ENCODE results near the gene RNF112. TPM values are rescaled to one million over a fixed set of nuclear protein-coding genes. Genes with fewer than 3 reads are reported as not detected.

The RNF112 gene
- total and polyA plus RNA-seq, 2 of the 8 experiments (the other 6 are each of a cell fraction or from before 2014, with no cell fraction given), result 1.1 to 2.2 TPM

GRCh38 chr17:19368229-19368628, 42.8 kb upstream of the RNF112 start:
- no peak overlapping the region for H3K18ac ChIP-seq (ENCODE audit: extremely low read depth, low read length)
- ChIA-PET POLR2A (ENCODE audit: partially characterized antibody) (interaction anchor here (1.2 kb wide), 1 partner anchor 18 kb away, joined by 3 read pairs; no protein-coding TSS in a partner anchor), CTCF (ENCODE audit: partially characterized antibody) (no interaction called here)
- no peak overlapping the region for H3K23ac ChIP-seq (ENCODE audit: insufficient read length)
- no peaks in the 10 kb centered on the region for H3K79me2 ChIP-seq (ENCODE audit: control insufficient read depth in 1 of 2, insufficient read depth in 2 of 2, low read length in 2 of 2)
- H3K36me3 ChIP-seq (ENCODE audit: control insufficient read depth in 2 of 4, insufficient read depth in 4 of 4, low read length in 3 of 4), result no peaks in the 10 kb centered on the region
- 84% methylated on average over 4 of the region's 4 CpGs; no CpG with 5 or more reads in 1 of the 2 experiments for WGBS, 2 experiments (ENCODE audit: extremely low coverage in 1 of 2, insufficient coverage in 1 of 2, insufficient read length in 1 of 2, insufficient replicate concordance in 2 of 2, low coverage in 1 of 2, low lambda C conversion rate in 2 of 2, missing lambda C conversion rate in 1 of 2)
- H4K8ac ChIP-seq (ENCODE audit: extremely low read depth, insufficient read depth, low read length), result no peak overlapping the region
- no peak overlapping the region for H3K4me3 ChIP-seq (ENCODE audit: extremely low read depth in 1 of 4, insufficient read depth in 2 of 4, low read depth in 3 of 4, low read length in 4 of 4)
- no peak overlapping the region for H2BK20ac ChIP-seq (ENCODE audit: low read length)
- no peak for DNase-seq (ENCODE audit: low read depth in 1 of 2, low spot score in 2 of 2)
- no peak overlapping the region for H4K5ac ChIP-seq (ENCODE audit: insufficient read length, low read depth, low read length)
- no peaks in the 10 kb centered on the region for H3K9me3 ChIP-seq (ENCODE audit: insufficient read depth in 2 of 2, low read depth in 1 of 2, low read length in 1 of 2)
- H4K91ac ChIP-seq (replicated peaks; ENCODE audit: insufficient read length, low read length), result no peak overlapping the region
- no peak overlapping the region for H3K27ac ChIP-seq (ENCODE audit: low read depth, low read length)
- H3K9ac ChIP-seq (replicated peaks in 1 of 4; ENCODE audit: extremely low read depth in 1 of 4, low read depth in 3 of 4, low read length in 3 of 4), result no peak overlapping the region
- H3K4me1 ChIP-seq (replicated peaks in 1 of 4; ENCODE audit: control insufficient read depth in 3 of 4, insufficient read depth in 4 of 4, low read length in 3 of 4), result peaks cover 0 to 6% (median 4%) of the 10 kb centered on the region in 4 experiments; a peak in 6 of 7 replicates
- H2BK120ac ChIP-seq (replicated peaks; ENCODE audit: low read depth, low read length), result no peak overlapping the region
- H2AK5ac ChIP-seq (ENCODE audit: low read depth, low read length), result no peak overlapping the region
- H3K14ac ChIP-seq (ENCODE audit: insufficient read length), result no peak overlapping the region
- H3K79me1 ChIP-seq (ENCODE audit: low read depth, low read length), result no peaks in the 10 kb centered on the region
- no peak overlapping the region for H2BK5ac ChIP-seq (ENCODE audit: low read depth, low read length)
- H3K27me3 ChIP-seq (replicated peaks in 1 of 4; ENCODE audit: control insufficient read depth in 3 of 4, extremely low read depth in 1 of 4, insufficient read depth in 3 of 4, low read length in 3 of 4), result no peaks in the 10 kb centered on the region; a peak in 1 of 7 replicates
- H3K56ac ChIP-seq (replicated peaks; ENCODE audit: insufficient read length, low read depth, low read length), result no peak overlapping the region
- H2AFZ ChIP-seq (ENCODE audit: low read length), result no peak overlapping the region
- no peak overlapping the region for H3K4ac ChIP-seq (replicated peaks; ENCODE audit: insufficient read length, low read depth, low read length)
- no peaks in the 10 kb centered on the region for H4K20me1 ChIP-seq (replicated peaks in 1 of 2; ENCODE audit: control insufficient read depth in 1 of 2, insufficient read depth in 2 of 2, low read length in 2 of 2)
- H2BK15ac ChIP-seq (ENCODE audit: low read length), result no peak overlapping the region
- no peak overlapping the region for H3K4me2 ChIP-seq (ENCODE audit: insufficient read depth in 1 of 2, low read depth in 2 of 2, low read length in 2 of 2)
- H3K23me2 ChIP-seq (ENCODE audit: low read depth, low read length), result no peaks in the 10 kb centered on the region
- no peak for FAIRE-seq
- no peak overlapping the region for H2BK12ac ChIP-seq (ENCODE audit: low read depth, low read length)
- TF ChIP-seq TAF1 (IDR thresholded peaks at IDR 0.05; ENCODE audit: low read depth, low read length) (no peak), MAFK (IDR thresholded peaks at IDR 0.05; ENCODE audit: low read depth, low read length) (no peak), JUND (IDR thresholded peaks at IDR 0.05; ENCODE audit: low read length) (no peak), SIN3A (conservative IDR thresholded peaks at IDR 0.05 in 1 of 2, IDR thresholded peaks at IDR 0.05 in 1 of 2; ENCODE audit: low read depth in 1 of 2, low read length in 2 of 2) (no peak), CEBPB (IDR thresholded peaks at IDR 0.05; ENCODE audit: low read depth, low read length) (no peak), TCF12 (IDR thresholded peaks at IDR 0.05; ENCODE audit: low read depth, low read length) (no peak), SUZ12 (IDR thresholded peaks at IDR 0.05; ENCODE audit: low read length) (no peak), HDAC2 (IDR thresholded peaks at IDR 0.05; ENCODE audit: borderline replicate concordance in 1 of 2, low read depth in 2 of 2, low read length in 2 of 2) (no peak), PHF8 (conservative IDR thresholded peaks at IDR 0.05; ENCODE audit: low read depth, low read length) (no peak), BRCA1 (IDR thresholded peaks at IDR 0.05; ENCODE audit: low read depth, low read length) (no peak), NANOG (IDR thresholded peaks at IDR 0.05; ENCODE audit: insufficient read depth, low read depth, low read length, poor library complexity, severe bottlenecking) (no peak), RXRA (IDR thresholded peaks at IDR 0.05; ENCODE audit: insufficient read depth, low read depth, low read length) (no peak), TEAD4 (IDR thresholded peaks at IDR 0.05; ENCODE audit: low read depth, low read length) (no peak), CHD2 (IDR thresholded peaks at IDR 0.05; ENCODE audit: low read length) (no peak), CHD1 (IDR thresholded peaks at IDR 0.05; ENCODE audit: low read depth, low read length) (no peak)

Data from H1 (cell line).